ENCODE results near the gene TAS1R3.

DNA sequence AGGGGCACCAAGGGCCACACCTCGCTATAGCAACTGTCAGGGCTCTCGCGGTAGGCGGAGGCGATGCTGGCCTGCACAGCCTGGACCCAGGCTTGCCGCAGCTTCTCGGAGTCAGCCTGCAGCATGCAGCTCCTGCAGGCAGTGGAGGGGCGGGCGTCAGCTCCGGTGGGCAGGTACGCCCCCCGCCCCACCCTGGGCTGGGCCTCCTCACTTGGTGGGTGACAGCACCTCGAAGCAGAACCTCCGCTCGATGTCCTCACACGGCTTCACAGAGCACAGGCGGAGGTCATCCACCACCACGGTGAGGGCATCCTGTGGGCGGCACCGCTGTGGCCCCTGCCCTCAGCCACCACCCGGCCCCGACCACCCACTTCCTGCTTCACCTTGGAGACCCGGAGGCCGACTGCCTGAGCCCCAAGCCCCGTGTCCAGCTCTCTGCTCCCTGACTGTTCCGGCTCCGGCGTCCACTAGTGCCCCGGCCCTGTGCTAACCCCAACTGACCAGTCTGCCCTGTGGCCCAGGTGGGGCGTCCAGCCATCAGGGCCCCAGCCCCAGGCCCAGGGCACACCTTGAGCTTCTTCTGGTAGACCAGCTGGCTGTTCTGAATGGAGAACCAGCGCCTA, 33.2 kb upstream of the TAS1R3 start:
- TF ChIP-seq, protein P1, sequence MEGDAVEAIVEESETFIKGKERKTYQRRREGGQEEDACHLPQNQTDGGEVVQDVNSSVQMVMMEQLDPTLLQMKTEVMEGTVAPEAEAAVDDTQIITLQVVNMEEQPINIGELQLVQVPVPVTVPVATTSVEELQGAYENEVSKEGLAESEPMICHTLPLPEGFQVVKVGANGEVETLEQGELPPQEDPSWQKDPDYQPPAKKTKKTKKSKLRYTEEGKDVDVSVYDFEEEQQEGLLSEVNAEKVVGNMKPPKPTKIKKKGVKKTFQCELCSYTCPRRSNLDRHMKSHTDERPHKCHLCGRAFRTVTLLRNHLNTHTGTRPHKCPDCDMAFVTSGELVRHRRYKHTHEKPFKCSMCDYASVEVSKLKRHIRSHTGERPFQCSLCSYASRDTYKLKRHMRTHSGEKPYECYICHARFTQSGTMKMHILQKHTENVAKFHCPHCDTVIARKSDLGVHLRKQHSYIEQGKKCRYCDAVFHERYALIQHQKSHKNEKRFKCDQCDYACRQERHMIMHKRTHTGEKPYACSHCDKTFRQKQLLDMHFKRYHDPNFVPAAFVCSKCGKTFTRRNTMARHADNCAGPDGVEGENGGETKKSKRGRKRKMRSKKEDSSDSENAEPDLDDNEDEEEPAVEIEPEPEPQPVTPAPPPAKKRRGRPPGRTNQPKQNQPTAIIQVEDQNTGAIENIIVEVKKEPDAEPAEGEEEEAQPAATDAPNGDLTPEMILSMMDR (IDR thresholded peaks at IDR 0.05; ENCODE audit: low read depth, low read length), result no peak
- TF ChIP-seq EZH2phosphoT487 (IDR thresholded peaks at IDR 0.05; ENCODE audit: low read depth), result no peak

All from OCI-LY3 (cell line).